Measurements from ENCODE around the gene DVL2.

GRCh38 chr17:7228920-7229319 lies 5.4 kb downstream of the DVL2 start:
- TF ChIP-seq CTCF (IDR thresholded peaks at IDR 0.05) (no peak), POLR2A (IDR thresholded peaks at IDR 0.05) (no peak)
